Measurements from ENCODE around the gene ERCC1. TPM values are rescaled to one million over a fixed set of nuclear protein-coding genes. Genes with fewer than 3 reads are reported as not detected.

The ERCC1 gene
- total RNA-seq, 1 experiment from 2014 or later, result 62.4 TPM

DNA sequence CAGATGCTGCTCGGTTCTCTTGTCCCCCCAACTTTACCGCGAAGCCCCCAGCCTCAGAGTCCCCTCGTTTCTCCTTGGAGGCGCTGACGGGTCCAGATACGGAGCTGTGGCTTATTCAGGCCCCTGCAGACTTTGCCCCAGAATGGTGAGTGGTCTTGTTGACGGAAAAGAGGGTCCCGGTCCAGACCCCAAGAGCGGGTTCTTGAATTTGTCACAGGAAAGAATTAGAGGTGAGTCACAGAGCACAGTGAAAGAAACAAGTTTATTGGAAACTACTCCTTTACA is 16.7 kb downstream of the ERCC1 start:
- no peak overlapping the region for H4K8ac ChIP-seq (replicated peaks; ENCODE audit: insufficient read length, low read depth, low read length)
- H3K79me2 ChIP-seq (ENCODE audit: insufficient read depth, low read length), result no peaks in the 10 kb centered on the region; the same call in 1 of the 2 replicates
- no peak overlapping the region for H3K23ac ChIP-seq (ENCODE audit: insufficient read length, low read depth, low read length)
- Mint-ChIP-seq H3K27me3 (ENCODE audit: low read depth) (peaks cover 4% of the 10 kb centered on the region; the same call in 1 of the 2 replicates), H3K36me3 (ENCODE audit: insufficient read depth in 1 of 3, low read depth in 3 of 3) (peaks cover 18 to 33% (median 27%) of the 10 kb centered on the region in 3 experiments; a peak in 6 of 7 replicates), H3K9me3 (no peaks in the 10 kb centered on the region; a peak in 1 of 5 replicates), H3K4me1 (peaks cover 21 to 30% of the 10 kb centered on the region in 2 experiments), H3K4me3 (peak overlapping the region; percentile 99), H3K27ac (peak overlapping the region in 1 of 3 experiments; percentile 99; a peak in 3 of 7 replicates)
- H3K56ac ChIP-seq (ENCODE audit: insufficient read length, low read depth, low read length), result no peak overlapping the region
- peaks cover 18% of the 10 kb centered on the region for H3K23me2 ChIP-seq (ENCODE audit: insufficient read length, low read depth, low read length, poor library complexity, severe bottlenecking)
- H3K4ac ChIP-seq (ENCODE audit: low read depth, low read length), result no peak overlapping the region
- no peak overlapping the region for H2BK15ac ChIP-seq (ENCODE audit: low read depth, low read length)
- H2BK12ac ChIP-seq (ENCODE audit: insufficient read length, low read depth, low read length), result no peak overlapping the region
- H4K91ac ChIP-seq (ENCODE audit: insufficient read length, low read depth, low read length), result no peak overlapping the region
- TF ChIP-seq, protein P1, sequence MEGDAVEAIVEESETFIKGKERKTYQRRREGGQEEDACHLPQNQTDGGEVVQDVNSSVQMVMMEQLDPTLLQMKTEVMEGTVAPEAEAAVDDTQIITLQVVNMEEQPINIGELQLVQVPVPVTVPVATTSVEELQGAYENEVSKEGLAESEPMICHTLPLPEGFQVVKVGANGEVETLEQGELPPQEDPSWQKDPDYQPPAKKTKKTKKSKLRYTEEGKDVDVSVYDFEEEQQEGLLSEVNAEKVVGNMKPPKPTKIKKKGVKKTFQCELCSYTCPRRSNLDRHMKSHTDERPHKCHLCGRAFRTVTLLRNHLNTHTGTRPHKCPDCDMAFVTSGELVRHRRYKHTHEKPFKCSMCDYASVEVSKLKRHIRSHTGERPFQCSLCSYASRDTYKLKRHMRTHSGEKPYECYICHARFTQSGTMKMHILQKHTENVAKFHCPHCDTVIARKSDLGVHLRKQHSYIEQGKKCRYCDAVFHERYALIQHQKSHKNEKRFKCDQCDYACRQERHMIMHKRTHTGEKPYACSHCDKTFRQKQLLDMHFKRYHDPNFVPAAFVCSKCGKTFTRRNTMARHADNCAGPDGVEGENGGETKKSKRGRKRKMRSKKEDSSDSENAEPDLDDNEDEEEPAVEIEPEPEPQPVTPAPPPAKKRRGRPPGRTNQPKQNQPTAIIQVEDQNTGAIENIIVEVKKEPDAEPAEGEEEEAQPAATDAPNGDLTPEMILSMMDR (conservative IDR thresholded peaks at IDR 0.05), result no peak
- H2BK5ac ChIP-seq (ENCODE audit: insufficient read length, low read length), result no peak overlapping the region
- WGBS (ENCODE audit: extremely low coverage, insufficient read length, low lambda C conversion rate), result no CpG with 5 or more reads among the region's 10 CpGs
- no peaks in the 10 kb centered on the region for H3K27me3 ChIP-seq (ENCODE audit: insufficient read depth, low read length)
- no peak overlapping the region for H3T11ph ChIP-seq (ENCODE audit: low read length)
- H4K5ac ChIP-seq (ENCODE audit: insufficient read length, low read depth, low read length), result no peak overlapping the region
- no peak overlapping the region for H2BK20ac ChIP-seq (ENCODE audit: low read depth, low read length, poor library complexity, severe bottlenecking)
- H4K20me1 ChIP-seq (ENCODE audit: control insufficient read depth, insufficient read depth, insufficient read length), result no peaks in the 10 kb centered on the region
- no peak overlapping the region for H3K14ac ChIP-seq (ENCODE audit: insufficient read depth, low read length)
- H3K4me2 ChIP-seq (ENCODE audit: insufficient read depth, insufficient read length, low read length), result peak overlapping the region; percentile 93
- H3K9ac ChIP-seq (ENCODE audit: extremely low read depth, insufficient read length, low read length), result peak overlapping the region; percentile 92
- no peak overlapping the region for H2BK120ac ChIP-seq (ENCODE audit: low read depth, low read length, poor library complexity, severe bottlenecking)
- H3K18ac ChIP-seq (ENCODE audit: insufficient read length, low read depth, low read length), result no peak overlapping the region
- no peak overlapping the region for H3K27ac ChIP-seq (ENCODE audit: insufficient read length, low read depth, low read length)
- H3K79me1 ChIP-seq (ENCODE audit: insufficient read depth, low read depth, low read length, poor library complexity, severe bottlenecking), result no peaks in the 10 kb centered on the region
- no peaks in the 10 kb centered on the region for H3K9me3 ChIP-seq (ENCODE audit: control insufficient read depth, low read depth, low read length)
- no peak overlapping the region for H2AK5ac ChIP-seq (ENCODE audit: insufficient read length, low read length)
- DNase-seq, result no peak
- H3K4me1 ChIP-seq (ENCODE audit: insufficient read depth, low read length), result peaks cover 7% of the 10 kb centered on the region; the same call in 1 of the 2 replicates
- no peak overlapping the region for H2AFZ ChIP-seq (ENCODE audit: low read length)

Data from H9 (cell line).